Endodermal cell (in vitro differentiated cells): ENCODE results near the gene BAG5. TPM values are rescaled to one million over a fixed set of nuclear protein-coding genes. Genes with fewer than 3 reads are reported as not detected.
A peak's percentile ranks its signal among the peaks of the same experiment; 100 is the strongest.

Source experiments
- DNase-seq: peaks from one replicate; pipeline ENCODE4 v3.0.0-alpha.2; 2017
- H3K27ac ChIP-seq: 2 replicates; pipeline ENCODE4 v1.5.1; 2013; ENCODE audit warnings: mild to moderate bottlenecking, low read depth, low read length, moderate library complexity
- H3K27me3 ChIP-seq: 2 replicates; pipeline ENCODE4 v1.6.1; 2013; ENCODE audit warnings: mild to moderate bottlenecking, low read length, moderate library complexity; ENCODE audit not compliant: insufficient read depth, control insufficient read depth, poor library complexity, severe bottlenecking
- H3K36me3 ChIP-seq: 2 replicates; pipeline ENCODE4 v1.7.0; 2013; ENCODE audit warnings: mild to moderate bottlenecking, low read length, moderate library complexity; ENCODE audit not compliant: control insufficient read depth, insufficient read depth
- H3K4me1 ChIP-seq: one replicate; pipeline ENCODE4 v1.7.0; 2013; ENCODE audit warnings: low read length; ENCODE audit not compliant: control insufficient read depth, insufficient read depth
- H3K4me3 ChIP-seq: 2 replicates; pipeline ENCODE4 v1.5.1; 2013; ENCODE audit warnings: mild to moderate bottlenecking, low read length, moderate library complexity
- H3K9ac ChIP-seq: 2 replicates; pipeline ENCODE4 v1.6.1; 2013; ENCODE audit warnings: mild to moderate bottlenecking, low read length, moderate library complexity; ENCODE audit not compliant: poor library complexity, severe bottlenecking; ENCODE audit errors: extremely low read depth
- H3K9me3 ChIP-seq: 2 replicates; pipeline ENCODE4 v1.6.1; 2013; ENCODE audit warnings: mild to moderate bottlenecking, low read length, moderate library complexity; ENCODE audit not compliant: control insufficient read depth
- H3K27ac Mint-ChIP-seq: 2 replicates; pipeline ENCODE4 v1.8.0; 2020; ENCODE audit warnings: mixed read lengths
- H3K27me3 Mint-ChIP-seq: 2 replicates; pipeline ENCODE4 v1.8.0; 2021; ENCODE audit warnings: mild to moderate bottlenecking, mixed read lengths; ENCODE audit not compliant: insufficient read depth
- H3K36me3 Mint-ChIP-seq: 2 replicates; pipeline ENCODE4 v1.8.0; 2020; ENCODE audit warnings: low read depth, mixed read lengths
- H3K4me1 Mint-ChIP-seq: 2 replicates; pipeline ENCODE4 v1.8.0; 2020; ENCODE audit warnings: mixed read lengths
- H3K4me3 Mint-ChIP-seq: 2 replicates; pipeline ENCODE4 v1.8.0; 2020; ENCODE audit warnings: mild to moderate bottlenecking, moderate library complexity, mixed read lengths
- H3K9me3 Mint-ChIP-seq: 2 replicates; pipeline ENCODE4 v1.8.0; 2020; ENCODE audit warnings: mild to moderate bottlenecking, mixed read lengths
- WGBS, 2 experiments: methylation state at CpG; one replicate each; pipeline versions ENCODE4 v1.1.5 to v1.1.7; 2013; ENCODE audit warnings: missing lambda C conversion rate in 2 of 2, mixed read lengths in 1 of 2; ENCODE audit not compliant: insufficient coverage in 1 of 2, insufficient read length in 1 of 2; 5-methylcytosine and 5-hydroxymethylcytosine counted together
- total RNA-seq, 2 donors: library from RNA; stranded (reverse); fragmentation: NEBNext Ultra II Directional in 1 of 2; extraction: Animal tissue kit (Norgen Biotek cat#: 25700) in 1 of 2; gene quantifications; 2 replicates in 1 of 2; 3 replicates in 1 of 2; pipeline ENCODE4 v1.2.1, GENCODE V29; 2021
- TF ChIP-seq, protein P1 (sequence below): fragments of 200-600 bp; sonication (generic); conservative IDR thresholded peaks from 2 replicates; pipeline ENCODE4 v1.5.0; 2021; ENCODE audit warnings: antibody characterized with exemption, mild to moderate bottlenecking

BAG5 gene
- total RNA-seq, 2 donors from 2014 or later, result 27.6 to 28.1 TPM

DNA sequence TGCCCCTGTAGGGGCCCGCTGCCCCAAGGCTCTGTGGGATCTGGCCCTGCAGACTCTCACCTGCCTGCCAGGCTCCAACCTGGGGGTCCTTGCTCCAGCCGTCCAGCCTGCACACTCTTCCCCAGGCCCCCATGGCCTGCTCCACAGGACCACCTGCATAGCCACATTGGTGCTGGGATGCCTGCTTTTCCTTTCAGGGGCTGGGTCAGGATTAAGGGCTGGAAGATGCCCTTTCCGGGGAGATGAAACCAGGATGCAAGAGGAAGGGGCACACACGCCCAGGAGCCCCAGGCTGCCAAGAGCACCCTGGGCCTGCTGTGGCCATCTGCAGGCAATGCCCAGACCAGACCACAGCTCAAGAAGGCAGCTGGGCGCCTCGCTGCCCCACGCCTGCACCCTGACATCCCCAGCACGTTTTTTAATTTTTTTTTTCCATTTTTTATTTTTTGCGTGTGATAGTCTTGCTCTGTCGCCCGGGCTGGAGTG lies 15.0 kb downstream of the BAG5 start:
- no peaks in the 10 kb centered on the region for H3K36me3 Mint-ChIP-seq
- H3K4me3 ChIP-seq, result no peak overlapping the region
- H3K36me3 ChIP-seq, result no peaks in the 10 kb centered on the region
- peaks cover 9% of the 10 kb centered on the region for H3K4me1 ChIP-seq
- WGBS, 2 experiments, result 87 to 94% methylated on average over 11 of the region's 11 CpGs
- no peaks in the 10 kb centered on the region for H3K9me3 Mint-ChIP-seq
- H3K27ac ChIP-seq, result no peak overlapping the region
- TF ChIP-seq, protein P1, sequence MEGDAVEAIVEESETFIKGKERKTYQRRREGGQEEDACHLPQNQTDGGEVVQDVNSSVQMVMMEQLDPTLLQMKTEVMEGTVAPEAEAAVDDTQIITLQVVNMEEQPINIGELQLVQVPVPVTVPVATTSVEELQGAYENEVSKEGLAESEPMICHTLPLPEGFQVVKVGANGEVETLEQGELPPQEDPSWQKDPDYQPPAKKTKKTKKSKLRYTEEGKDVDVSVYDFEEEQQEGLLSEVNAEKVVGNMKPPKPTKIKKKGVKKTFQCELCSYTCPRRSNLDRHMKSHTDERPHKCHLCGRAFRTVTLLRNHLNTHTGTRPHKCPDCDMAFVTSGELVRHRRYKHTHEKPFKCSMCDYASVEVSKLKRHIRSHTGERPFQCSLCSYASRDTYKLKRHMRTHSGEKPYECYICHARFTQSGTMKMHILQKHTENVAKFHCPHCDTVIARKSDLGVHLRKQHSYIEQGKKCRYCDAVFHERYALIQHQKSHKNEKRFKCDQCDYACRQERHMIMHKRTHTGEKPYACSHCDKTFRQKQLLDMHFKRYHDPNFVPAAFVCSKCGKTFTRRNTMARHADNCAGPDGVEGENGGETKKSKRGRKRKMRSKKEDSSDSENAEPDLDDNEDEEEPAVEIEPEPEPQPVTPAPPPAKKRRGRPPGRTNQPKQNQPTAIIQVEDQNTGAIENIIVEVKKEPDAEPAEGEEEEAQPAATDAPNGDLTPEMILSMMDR, result no peak
- no peaks in the 10 kb centered on the region for H3K27me3 ChIP-seq
- no peaks in the 10 kb centered on the region for H3K4me1 Mint-ChIP-seq
- H3K27me3 Mint-ChIP-seq, result no peaks in the 10 kb centered on the region
- no peak overlapping the region for H3K4me3 Mint-ChIP-seq
- no peak for DNase-seq
- H3K27ac Mint-ChIP-seq, result no peak overlapping the region
- H3K9ac ChIP-seq, result no peak overlapping the region
- H3K9me3 ChIP-seq, result no peaks in the 10 kb centered on the region

DNA sequence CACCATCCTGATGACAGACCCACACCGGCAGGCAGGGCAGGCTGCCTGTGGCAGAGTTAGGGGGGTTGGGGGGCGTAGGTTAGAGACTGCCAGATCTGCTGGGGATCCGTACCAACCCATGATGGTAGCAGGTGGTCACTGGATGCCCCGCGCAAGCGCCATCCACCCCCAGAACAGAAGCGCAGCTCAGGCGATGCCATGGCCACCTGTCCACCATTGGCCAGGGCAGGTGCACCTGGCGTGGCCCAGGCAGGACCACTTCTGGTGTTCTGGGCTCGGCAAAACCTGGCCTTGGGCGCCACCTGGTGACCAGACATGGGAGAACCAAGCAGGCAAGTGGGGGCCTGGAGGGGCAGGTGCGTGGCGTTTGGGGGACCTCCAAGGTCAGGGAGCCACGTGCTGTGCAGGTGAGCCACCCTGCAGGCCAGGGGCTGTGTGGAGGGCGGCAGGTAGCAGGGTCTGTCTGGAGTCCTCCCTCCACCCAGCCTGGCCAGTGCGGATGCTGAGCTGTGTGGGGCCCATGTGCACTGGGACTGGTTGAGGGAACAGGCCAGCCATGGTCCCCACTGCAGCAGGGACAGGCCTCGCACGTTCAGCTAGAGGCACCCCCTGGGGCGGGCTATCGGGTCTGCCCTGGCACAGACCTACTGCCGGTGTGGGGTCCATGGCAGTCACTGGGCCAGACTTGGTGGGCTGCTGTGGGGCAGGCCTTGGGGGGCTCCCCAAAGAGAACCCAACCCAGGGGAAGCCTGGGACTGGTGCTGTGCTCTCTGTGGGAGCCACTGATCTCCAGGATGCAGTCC lies 15.6 kb downstream of the BAG5 start:
- Mint-ChIP-seq H3K9me3 (no peaks in the 10 kb centered on the region), H3K4me1 (no peaks in the 10 kb centered on the region), H3K36me3 (no peaks in the 10 kb centered on the region), H3K27ac (no peak overlapping the region), H3K27me3 (no peaks in the 10 kb centered on the region), H3K4me3 (no peak overlapping the region)
- no peak overlapping the region for H3K27ac ChIP-seq
- no peaks in the 10 kb centered on the region for H3K27me3 ChIP-seq
- 31 to 41% methylated on average over 14 to 21 of the region's 21 CpGs for WGBS, 2 experiments
- no peak overlapping the region for H3K9ac ChIP-seq
- H3K4me1 ChIP-seq, result peaks cover 11% of the 10 kb centered on the region
- H3K36me3 ChIP-seq, result no peaks in the 10 kb centered on the region
- H3K9me3 ChIP-seq, result no peaks in the 10 kb centered on the region
- peak; percentile 96 for DNase-seq
- TF ChIP-seq, protein P1, result peak; percentile 97
- H3K4me3 ChIP-seq, result no peak overlapping the region

DNA sequence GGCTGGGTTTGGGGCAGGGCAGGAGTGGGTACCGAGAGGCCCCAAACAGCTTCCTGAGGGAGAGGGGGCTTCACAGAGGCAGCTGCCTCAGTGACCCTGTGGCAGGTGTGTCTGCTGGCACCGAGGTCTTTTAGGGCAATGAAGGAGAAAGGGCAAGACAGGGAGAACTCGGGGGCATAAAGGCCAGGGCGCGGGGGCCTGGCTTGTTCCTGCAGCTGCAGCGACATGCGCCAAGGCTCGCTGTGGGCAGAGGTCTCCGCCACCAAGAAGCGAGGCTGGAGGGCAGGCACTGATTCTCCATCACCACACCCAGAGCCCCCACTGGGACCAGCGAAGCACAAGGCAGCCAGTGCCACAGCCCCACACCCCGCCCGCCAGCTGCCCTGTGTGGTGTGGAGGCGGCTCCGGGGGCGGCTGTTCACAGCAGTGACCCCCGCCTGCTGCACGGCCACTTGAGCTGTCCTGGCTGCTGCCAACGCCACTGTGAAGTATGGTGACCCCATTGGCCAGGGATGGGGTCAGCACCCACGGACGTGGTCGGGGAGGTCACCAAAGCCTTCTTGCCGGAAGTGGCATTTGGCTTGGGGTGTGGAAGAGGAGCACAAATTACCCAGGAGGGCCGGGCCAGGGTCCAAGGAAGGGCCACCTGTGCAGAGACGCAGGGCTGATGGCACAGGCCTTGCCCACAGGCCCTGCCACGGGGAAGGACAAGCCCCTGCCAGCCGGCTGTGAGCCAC lies 16.4 kb downstream of the BAG5 start:
- Histone ChIP-seq H3K9me3 (no peaks in the 10 kb centered on the region), H3K36me3 (no peaks in the 10 kb centered on the region), H3K27ac (peak overlapping the region; percentile 38), H3K4me1 (peaks cover 11% of the 10 kb centered on the region), H3K27me3 (no peaks in the 10 kb centered on the region), H3K9ac (no peak overlapping the region), H3K4me3 (no peak overlapping the region)
- Mint-ChIP-seq H3K27ac (no peak overlapping the region), H3K27me3 (no peaks in the 10 kb centered on the region), H3K4me1 (no peaks in the 10 kb centered on the region), H3K9me3 (no peaks in the 10 kb centered on the region), H3K4me3 (no peak overlapping the region), H3K36me3 (no peaks in the 10 kb centered on the region)
- TF ChIP-seq, protein P1, result no peak
- no peak for DNase-seq
- 87 to 88% methylated on average over 15 to 27 of the region's 27 CpGs for whole genome bisulfite sequencing, 2 experiments
